ENCODE measurements around the gene GNG2. TPM values are rescaled to one million over a fixed set of nuclear protein-coding genes. Genes with fewer than 3 reads are reported as not detected.

GNG2 gene
- total and polyA plus RNA-seq, 2 experiments from 2014 or later = 5.0 to 13.7 TPM

- Histone ChIP-seq H3K36me3 (replicated peaks; ENCODE audit: insufficient read depth, low read depth) (no peaks in the 10 kb centered on the region), H3K4me1 (ENCODE audit: insufficient read depth) (no peaks in the 10 kb centered on the region), H3K27me3 (peaks cover 6% of the 10 kb centered on the region), H4K20me1 (ENCODE audit: insufficient read depth, poor library complexity, severe bottlenecking) (no peaks in the 10 kb centered on the region), H3K79me2 (no peaks in the 10 kb centered on the region), H3K4me2 (no peak overlapping the region), H3K4me3 (no peak overlapping the region), H2AFZ (no peak overlapping the region), H3K27ac (no peak overlapping the region), H3K9me3 (ENCODE audit: low read depth) (no peaks in the 10 kb centered on the region), H3K9me2 (replicated peaks; ENCODE audit: insufficient read depth) (no peaks in the 10 kb centered on the region)
- 68% methylated on average over 6 of the region's 6 CpGs for WGBS (ENCODE audit: low lambda C conversion rate, missing lambda C conversion rate)
- no peak for TF ChIP-seq EZH2 (IDR thresholded peaks at IDR 0.05; ENCODE audit: borderline replicate concordance)
- TF ChIP-seq CTCF (IDR thresholded peaks at IDR 0.05; ENCODE audit: poor library complexity) = no peak
- TF ChIP-seq EZH2phosphoT487 (IDR thresholded peaks at IDR 0.05; ENCODE audit: low read depth, severe bottlenecking, unreplicated experiment) = no peak
- DNase-seq (ENCODE audit: low spot score) = no peak
Measured at GRCh38 chr14:51823706-51824105, 36.7 kb upstream of the GNG2 start.

- Histone ChIP-seq H3K36me3 (replicated peaks; ENCODE audit: insufficient read depth, low read depth) (no peaks in the 10 kb centered on the region), H4K20me1 (ENCODE audit: insufficient read depth, poor library complexity, severe bottlenecking) (no peaks in the 10 kb centered on the region), H3K27ac (no peak overlapping the region), H3K4me2 (no peak overlapping the region), H3K9me3 (ENCODE audit: low read depth) (no peaks in the 10 kb centered on the region), H3K9me2 (replicated peaks; ENCODE audit: insufficient read depth) (no peaks in the 10 kb centered on the region), H2AFZ (no peak overlapping the region), H3K4me1 (ENCODE audit: insufficient read depth) (no peaks in the 10 kb centered on the region), H3K27me3 (peaks cover 6% of the 10 kb centered on the region), H3K4me3 (no peak overlapping the region), H3K79me2 (no peaks in the 10 kb centered on the region)
- 96% methylated on average over 3 of the region's 3 CpGs for WGBS (ENCODE audit: low lambda C conversion rate, missing lambda C conversion rate)
- DNase-seq (ENCODE audit: low spot score) = no peak
- TF ChIP-seq EZH2 (IDR thresholded peaks at IDR 0.05; ENCODE audit: borderline replicate concordance) = no peak
Measured at GRCh38 chr14:51824191-51824590, 36.2 kb upstream of the GNG2 start.

GRCh38 chr14:51825926-51826325 is 34.5 kb upstream of the GNG2 start:
- no peak overlapping the region for H3K4me3 ChIP-seq
- no peaks in the 10 kb centered on the region for H3K9me2 ChIP-seq (replicated peaks; ENCODE audit: insufficient read depth)
- no peaks in the 10 kb centered on the region for H3K9me3 ChIP-seq (ENCODE audit: low read depth)
- no peak overlapping the region for H3K27ac ChIP-seq
- no peaks in the 10 kb centered on the region for H3K4me1 ChIP-seq (ENCODE audit: insufficient read depth)
- no peak for TF ChIP-seq EZH2 (IDR thresholded peaks at IDR 0.05; ENCODE audit: borderline replicate concordance)
- no peak for TF ChIP-seq CTCF (IDR thresholded peaks at IDR 0.05; ENCODE audit: poor library complexity)
- no peak for TF ChIP-seq EZH2phosphoT487 (IDR thresholded peaks at IDR 0.05; ENCODE audit: low read depth, severe bottlenecking, unreplicated experiment)
- H3K27me3 ChIP-seq = peaks cover 6% of the 10 kb centered on the region
- no peaks in the 10 kb centered on the region for H3K36me3 ChIP-seq (replicated peaks; ENCODE audit: insufficient read depth, low read depth)
- no peak overlapping the region for H2AFZ ChIP-seq
- H3K4me2 ChIP-seq = no peak overlapping the region
- 100% methylated on average over 1 of the region's 1 CpG for WGBS (ENCODE audit: low lambda C conversion rate, missing lambda C conversion rate)
- no peaks in the 10 kb centered on the region for H3K79me2 ChIP-seq
- no peaks in the 10 kb centered on the region for H4K20me1 ChIP-seq (ENCODE audit: insufficient read depth, poor library complexity, severe bottlenecking)
- DNase-seq (ENCODE audit: low spot score) = no peak

- Histone ChIP-seq H3K27me3 (peaks cover 6% of the 10 kb centered on the region), H3K4me3 (no peak overlapping the region), H3K4me1 (ENCODE audit: insufficient read depth) (no peaks in the 10 kb centered on the region), H4K20me1 (ENCODE audit: insufficient read depth, poor library complexity, severe bottlenecking) (no peaks in the 10 kb centered on the region), H3K9me3 (ENCODE audit: low read depth) (no peaks in the 10 kb centered on the region), H3K79me2 (no peaks in the 10 kb centered on the region), H3K27ac (no peak overlapping the region), H3K4me2 (no peak overlapping the region), H3K9me2 (replicated peaks; ENCODE audit: insufficient read depth) (no peaks in the 10 kb centered on the region), H2AFZ (no peak overlapping the region), H3K36me3 (replicated peaks; ENCODE audit: insufficient read depth, low read depth) (no peaks in the 10 kb centered on the region)
- TF ChIP-seq CTCF (IDR thresholded peaks at IDR 0.05; ENCODE audit: poor library complexity) (no peak), EZH2phosphoT487 (IDR thresholded peaks at IDR 0.05; ENCODE audit: low read depth, severe bottlenecking, unreplicated experiment) (no peak), EZH2 (IDR thresholded peaks at IDR 0.05; ENCODE audit: borderline replicate concordance) (no peak)
- 36% methylated on average over 8 of the region's 8 CpGs for WGBS (ENCODE audit: low lambda C conversion rate, missing lambda C conversion rate)
- DNase-seq (ENCODE audit: low spot score) = peak; percentile 17
Measured at GRCh38 chr14:51828017-51828797, 32.2 kb upstream of the GNG2 start.

Data from hepatocyte (in vitro differentiated cells).